Measurements from ENCODE around the gene DLL4.

Gene DLL4

DNA sequence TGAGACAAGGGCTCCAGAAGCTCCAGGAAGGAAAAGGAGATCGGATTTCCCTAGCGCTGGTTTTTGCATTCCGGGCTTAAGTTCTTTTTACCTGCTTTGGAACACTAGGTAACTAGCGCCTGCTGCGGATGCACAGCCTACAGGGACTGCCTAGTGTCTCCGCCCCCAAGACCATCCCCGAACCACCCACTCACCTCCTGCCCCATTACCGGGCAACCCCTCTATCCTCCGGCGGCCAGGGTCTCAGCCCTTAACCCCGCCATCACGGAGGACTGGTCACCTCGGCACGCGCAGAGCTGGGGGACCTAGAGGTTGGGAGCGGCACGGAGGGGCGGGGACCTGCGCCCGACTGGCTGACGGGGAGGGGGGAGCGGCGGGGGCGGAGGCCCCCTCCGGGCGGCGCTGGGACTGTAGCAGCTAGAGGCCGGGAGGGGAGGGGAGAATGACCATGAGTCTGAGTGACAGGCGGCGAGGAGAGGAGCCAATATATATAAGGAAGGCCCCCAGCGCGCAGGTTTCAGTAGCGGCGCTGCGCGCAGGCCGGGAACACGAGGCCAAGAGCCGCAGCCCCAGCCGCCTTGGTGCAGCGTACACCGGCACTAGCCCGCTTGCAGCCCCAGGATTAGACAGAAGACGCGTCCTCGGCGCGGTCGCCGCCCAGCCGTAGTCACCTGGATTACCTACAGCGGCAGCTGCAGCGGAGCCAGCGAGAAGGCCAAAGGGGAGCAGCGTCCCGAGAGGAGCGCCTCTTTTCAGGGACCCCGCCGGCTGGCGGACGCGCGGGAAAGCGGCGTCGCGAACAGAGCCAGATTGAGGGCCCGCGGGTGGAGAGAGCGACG is at the start of gene DLL4:
DLL4 (plus strand) TSS at position 520 of the 839 bp plus-strand sequence. CDS start 329 bp downstream, outside the sequence.
- peak; percentile 90 for DNase-seq

DNA sequence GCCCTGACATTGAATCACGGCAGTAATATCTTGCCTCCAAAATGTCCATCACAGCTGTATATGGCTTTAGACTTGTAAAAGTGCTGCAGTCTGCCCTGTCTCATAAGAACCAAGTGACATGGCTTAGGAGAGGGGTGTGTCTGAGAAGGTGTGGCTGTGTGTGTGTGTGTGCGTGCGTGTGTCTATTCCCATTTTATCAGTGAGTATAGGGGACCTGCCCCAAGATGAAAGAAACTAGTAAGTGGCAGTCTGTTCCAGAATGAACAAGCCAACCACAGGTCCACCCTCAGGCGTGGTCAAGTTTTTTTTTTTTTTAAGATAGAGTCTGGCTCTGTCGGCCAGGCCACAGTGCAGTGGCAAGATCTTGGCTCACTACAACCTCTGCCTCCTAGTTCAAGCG is 49.5 kb upstream of the DLL4 start:
- no peak for DNase-seq

DNA sequence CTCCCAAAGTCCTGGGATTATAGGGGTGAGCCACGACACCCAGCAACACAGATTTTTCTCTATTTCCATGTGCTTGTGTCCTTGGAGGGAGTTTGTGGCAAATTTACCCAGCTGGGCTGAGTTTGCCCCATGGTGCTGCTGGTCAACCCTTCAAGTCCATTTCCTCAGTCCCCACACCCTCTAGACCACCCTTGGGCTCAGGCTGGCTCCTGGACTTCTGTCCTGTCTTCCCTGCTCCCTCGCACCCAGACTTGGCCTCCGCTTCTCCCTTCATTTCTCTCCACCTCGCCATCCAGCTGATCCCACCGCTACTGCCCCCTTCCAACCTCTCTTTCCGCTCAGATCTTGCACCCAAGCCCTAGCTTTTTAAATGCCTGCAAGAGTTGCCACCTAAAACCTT is 47.8 kb upstream of the DLL4 start:
- no peak for DNase-seq

DNA sequence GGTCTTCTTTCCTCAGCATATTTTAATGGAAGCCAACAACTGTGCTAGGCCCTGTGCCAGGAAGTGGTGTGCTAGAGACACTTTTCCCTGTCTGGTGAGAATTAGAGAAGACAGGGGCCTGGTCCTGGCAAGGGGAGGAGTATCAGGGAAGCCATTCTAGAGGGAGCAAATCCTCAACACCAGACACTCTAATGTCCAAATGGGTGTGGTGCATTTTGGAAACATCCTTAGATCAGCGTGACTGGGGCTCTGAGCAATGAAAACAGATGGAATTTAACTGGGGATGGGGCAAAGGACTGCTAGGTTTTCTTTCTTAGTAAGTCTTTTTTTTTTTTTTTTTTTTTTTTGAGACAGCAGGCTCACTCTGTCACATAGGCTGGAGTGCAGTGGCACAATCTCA is 42.6 kb upstream of the DLL4 start:
- no peak for DNase-seq

DNA sequence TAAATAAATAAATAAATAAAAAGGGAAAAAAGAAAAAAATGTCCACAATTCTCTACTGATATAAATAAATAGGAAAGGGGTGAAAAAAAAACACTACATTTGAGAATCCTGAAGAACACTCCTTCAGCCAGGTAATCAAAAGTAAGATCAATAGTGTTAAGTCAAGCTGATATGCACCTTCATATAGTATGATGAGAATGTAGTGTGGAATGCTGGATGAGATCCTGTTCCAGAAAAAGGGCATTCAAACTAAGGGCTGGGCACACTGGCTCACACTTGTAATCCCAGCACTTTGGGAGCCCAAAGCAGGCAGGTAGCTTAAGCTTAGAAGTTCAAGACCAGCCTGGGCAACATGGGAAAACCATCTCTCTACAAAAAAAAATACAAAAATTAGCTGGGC is 40.0 kb upstream of the DLL4 start:
- no peak for DNase-seq

DNA sequence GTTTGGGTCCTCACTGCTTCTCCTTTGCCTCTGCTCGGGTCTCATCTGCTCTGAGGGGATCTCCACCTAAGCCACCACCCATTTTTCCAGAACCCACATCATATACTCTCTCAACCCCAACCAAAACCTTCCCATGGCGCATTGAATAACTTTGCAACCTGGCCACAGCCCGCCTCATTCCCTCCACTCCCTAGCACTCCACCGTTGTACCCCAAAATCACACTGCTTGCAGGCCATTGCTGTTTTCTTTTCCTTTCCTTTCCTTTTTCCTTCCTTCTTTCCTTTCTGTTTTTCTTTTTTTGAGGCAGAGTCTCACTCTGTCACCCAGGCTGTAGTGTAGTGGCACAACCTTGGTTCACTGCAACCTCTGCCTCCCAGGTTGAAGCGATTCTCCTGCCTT is 38.0 kb upstream of the DLL4 start:
- DNase-seq, result no peak

DNA sequence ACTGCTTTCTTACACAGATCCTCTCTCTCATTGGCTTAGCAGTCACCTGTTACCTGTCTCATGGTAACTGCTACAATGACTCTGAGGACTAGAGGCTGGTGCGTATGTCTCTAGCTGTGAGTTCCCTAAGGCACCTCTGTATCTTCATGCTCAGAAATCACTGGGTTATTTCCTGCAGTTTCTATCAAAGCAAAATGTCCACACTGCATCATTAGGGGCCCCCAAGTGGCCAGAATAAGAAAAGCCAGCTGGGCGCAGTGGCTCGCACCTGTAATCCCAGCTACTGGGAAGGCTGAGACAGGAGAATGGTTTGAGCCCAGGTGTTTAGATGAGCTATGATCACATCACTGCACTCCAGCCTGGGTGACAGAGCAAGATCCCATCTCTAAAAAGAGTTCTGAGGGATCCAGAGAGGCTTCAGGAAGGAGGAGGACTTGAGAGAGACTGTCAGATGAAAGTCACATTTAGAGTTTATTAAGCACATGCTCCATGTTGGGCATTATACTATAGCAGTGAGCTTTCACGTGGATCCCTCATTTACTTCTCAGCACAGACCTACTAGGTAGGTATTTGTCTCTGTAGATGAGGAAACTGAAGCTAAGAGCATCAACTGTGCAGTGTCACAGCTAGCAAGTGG is 37.2 kb upstream of the DLL4 start:
- no peak for DNase-seq

DNA sequence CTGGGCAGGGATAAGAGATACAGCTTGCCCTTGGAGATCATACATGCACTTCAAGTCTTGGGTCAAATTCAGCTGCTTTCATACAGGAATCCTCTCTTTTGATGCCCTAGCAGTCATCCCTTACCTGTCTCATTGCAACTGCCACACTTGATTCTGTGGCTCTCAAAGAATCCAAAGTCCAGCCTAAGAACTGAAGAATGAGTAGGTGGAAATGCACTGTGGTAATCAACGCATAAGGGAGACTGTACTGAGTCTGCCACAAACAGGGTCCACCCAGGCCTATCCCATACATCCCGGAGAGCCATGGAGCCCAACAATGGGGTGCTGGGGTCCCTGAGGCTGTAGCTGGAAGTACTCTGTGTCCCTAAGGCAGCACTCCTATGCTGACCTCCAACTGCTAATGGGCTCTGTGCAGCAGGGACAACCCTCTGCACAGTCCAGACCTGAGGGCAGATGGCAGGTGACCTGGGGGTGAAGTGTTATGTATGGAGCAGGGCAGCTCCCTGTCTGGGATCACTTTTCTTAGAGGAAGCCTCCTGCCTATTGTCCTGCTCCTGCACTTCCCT is 36.6 kb upstream of the DLL4 start:
- no peak for DNase-seq

DNA sequence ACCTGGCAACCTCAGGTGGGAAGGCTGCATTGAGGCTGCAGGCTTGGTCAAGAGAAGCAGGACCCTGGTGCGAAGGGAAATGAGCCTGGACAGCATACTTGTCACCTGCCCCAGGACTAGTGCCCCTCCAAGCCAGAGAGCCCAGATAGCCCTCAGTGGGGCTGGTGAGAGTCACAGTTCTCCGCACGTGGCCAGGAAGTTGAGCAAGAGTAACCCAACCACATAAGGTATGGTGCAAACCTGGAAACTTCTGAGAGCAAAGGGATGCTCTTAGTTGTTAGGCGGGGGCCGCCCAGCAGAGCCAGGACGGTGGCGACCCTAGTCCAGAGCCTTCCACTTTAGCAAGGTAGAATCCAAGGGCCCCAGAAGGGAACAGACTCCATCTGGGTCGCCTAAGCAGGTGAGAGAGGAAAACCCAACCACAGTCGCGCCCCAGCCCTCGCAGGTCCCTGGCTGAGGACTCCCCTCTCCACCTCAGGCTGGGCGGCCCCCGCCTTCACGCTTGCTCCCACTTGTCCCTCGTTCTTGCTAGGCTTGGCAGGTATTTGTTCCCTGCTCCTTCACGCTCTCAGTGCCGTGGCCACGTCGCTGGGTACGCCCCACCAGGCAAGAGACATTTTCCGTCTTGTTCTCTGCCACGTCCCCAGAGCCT is 36.0 kb upstream of the DLL4 start:
- no peak for DNase-seq

DNA sequence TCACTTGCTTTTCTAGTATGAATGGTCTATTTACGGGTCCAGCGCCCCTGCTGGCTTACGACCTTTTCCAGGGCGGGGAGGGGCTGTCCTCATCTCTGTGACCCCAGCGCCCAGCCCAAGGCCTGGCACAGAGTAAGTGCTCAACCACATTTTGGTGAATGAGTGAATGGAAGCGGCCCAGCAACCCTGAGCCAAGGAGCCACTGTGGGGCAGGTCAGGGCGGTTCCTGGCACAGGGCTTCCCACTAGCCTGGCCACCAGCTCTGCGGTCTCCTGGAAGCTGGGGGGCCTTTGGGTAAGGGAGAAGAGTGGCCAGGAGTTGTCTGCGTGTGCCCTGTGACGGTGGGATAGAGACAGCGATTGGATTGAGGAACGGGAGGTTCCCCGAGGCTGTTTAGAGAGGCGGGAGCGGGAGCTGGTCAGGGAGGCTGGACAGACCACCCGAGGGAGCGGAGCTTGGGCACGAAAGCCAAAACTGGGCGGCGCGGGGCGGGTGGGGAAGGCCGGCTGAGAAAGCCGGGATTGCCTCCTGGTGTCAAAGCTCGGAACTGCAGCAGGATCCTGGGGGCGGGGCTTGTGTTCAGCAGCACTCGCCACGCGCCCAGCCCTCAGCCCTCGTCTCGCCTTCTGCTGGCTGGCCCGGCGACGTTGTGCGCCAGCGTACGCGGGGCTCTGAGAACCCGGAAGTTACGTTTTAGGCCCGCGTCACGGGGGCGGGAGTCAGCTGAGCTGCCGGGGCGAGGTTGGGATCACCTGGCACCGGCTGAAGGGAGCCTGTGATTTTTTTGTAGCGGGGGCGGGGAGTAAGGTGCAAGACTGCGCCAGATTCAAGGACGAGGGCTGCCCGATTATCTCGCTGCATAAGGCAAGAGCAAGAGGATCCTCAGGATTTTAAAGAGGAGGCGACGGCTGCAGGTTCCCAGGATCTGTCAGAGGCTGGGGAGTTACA is 35.1 kb upstream of the DLL4 start, which contains the start of gene VPS18:
VPS18 (plus strand) TSS at position 718 of the 948 bp plus-strand sequence. CDS start 319 bp downstream, outside the sequence.
- peak; percentile 99 for DNase-seq

DNA sequence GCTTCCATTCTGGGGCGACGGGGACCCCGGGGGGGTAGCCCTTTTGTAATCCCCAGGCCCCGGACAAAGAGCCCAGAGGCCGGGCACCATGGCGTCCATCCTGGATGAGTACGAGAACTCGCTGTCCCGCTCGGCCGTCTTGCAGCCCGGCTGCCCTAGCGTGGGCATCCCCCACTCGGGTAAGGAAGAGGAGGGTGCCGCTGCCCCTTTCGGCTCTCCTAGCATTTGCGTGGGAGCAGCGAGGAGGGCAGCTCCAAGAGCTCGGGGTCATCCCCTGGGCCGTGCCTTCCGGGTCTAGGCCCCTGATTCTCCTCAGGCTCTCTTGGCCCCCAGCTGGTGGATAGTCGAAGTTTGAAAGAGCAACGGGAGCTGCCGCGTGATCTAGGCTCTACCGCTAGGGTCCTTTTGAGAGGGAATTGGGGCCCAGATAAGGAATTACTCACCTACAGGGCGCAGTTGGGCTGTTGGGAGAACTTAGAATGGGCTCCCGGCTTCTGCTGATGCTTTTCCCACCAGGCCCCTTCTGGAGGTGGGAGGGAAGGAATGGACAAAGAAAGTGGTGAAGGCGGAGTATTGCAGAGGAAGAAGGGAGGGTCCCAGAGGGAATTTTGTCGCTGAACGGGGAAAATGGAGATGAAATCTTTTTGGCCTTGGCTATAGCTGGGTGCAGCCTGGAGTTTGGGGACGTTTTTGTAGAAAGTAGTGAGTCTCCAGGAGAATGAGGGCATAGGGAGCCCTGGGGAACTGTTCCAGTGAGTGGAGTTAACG is 34.3 kb upstream of the DLL4 start:
- peak; percentile 89 for DNase-seq

DNA sequence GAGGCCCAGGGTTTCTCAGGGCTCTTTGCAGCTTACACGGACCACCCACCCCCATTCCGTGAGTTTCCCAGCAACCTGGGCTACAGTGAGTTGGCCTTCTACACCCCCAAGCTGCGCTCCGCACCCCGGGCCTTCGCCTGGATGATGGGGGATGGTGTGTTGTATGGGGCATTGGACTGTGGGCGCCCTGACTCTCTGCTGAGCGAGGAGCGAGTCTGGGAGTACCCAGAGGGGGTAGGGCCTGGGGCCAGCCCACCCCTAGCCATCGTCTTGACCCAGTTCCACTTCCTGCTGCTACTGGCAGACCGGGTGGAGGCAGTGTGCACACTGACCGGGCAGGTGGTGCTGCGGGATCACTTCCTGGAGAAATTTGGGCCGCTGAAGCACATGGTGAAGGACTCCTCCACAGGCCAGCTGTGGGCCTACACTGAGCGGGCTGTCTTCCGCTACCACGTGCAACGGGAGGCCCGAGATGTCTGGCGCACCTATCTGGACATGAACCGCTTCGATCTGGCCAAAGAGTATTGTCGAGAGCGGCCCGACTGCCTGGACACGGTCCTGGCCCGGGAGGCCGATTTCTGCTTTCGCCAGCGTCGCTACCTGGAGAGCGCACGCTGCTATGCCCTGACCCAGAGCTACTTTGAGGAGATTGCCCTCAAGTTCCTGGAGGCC is 29.5 kb upstream of the DLL4 start:
- no peak for DNase-seq

DNA sequence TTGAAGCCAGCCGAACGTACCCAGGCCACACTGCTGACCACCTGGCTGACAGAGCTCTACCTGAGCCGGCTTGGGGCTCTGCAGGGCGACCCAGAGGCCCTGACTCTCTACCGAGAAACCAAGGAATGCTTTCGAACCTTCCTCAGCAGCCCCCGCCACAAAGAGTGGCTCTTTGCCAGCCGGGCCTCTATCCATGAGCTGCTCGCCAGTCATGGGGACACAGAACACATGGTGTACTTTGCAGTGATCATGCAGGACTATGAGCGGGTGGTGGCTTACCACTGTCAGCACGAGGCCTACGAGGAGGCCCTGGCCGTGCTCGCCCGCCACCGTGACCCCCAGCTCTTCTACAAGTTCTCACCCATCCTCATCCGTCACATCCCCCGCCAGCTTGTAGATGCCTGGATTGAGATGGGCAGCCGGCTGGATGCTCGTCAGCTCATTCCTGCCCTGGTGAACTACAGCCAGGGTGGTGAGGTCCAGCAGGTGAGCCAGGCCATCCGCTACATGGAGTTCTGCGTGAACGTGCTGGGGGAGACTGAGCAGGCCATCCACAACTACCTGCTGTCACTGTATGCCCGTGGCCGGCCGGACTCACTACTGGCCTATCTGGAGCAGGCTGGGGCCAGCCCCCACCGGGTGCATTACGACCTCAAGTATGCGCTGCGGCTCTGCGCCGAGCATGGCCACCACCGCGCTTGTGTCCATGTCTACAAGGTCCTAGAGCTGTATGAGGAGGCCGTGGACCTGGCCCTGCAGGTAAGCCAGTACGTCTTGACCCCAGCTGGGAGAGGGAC is 28.7 kb upstream of the DLL4 start:
- DNase-seq, result no peak

DNA sequence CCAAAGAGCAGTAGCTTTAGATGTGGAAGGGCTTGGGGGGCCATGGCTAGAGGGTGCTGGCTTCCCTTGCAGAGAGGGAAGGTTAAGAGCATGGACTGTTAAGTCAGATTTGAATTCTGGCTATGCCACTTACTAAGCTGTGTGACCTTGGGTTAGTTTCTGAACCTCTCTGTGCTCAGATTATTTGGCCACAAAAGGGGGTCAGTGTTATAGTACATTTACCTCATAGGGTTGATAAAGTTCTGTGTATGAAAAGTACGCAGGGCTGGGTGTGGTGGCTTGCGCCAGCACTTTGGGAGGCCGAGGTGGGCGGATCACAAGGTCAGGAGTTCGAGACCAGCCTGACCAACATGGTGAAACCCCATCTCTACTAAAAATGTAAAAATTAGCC is 28.1 kb upstream of the DLL4 start:
- no peak for DNase-seq

DNA sequence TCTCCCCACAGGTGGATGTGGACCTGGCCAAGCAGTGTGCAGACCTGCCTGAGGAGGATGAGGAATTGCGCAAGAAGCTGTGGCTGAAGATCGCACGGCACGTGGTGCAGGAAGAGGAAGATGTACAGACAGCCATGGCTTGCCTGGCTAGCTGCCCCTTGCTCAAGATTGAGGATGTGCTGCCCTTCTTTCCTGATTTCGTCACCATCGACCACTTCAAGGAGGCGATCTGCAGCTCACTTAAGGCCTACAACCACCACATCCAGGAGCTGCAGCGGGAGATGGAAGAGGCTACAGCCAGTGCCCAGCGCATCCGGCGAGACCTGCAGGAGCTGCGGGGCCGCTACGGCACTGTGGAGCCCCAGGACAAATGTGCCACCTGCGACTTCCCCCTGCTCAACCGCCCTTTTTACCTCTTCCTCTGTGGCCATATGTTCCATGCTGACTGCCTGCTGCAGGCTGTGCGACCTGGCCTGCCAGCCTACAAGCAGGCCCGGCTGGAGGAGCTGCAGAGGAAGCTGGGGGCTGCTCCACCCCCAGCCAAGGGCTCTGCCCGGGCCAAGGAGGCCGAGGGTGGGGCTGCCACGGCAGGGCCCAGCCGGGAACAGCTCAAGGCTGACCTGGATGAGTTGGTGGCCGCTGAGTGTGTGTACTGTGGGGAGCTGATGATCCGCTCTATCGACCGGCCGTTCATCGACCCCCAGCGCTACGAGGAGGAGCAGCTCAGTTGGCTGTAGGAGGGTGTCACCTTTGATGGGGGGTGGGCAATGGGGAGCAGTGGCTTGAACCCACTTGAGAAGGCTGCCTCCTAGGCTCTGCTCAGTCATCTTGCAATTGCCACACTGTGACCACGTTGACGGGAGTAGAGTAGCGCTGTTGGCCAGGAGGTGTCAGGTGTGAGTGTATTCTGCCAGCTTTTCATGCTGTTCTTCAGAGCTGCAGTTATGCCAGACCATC is 26.3 kb upstream of the DLL4 start:
- DNase-seq, result no peak

DNA sequence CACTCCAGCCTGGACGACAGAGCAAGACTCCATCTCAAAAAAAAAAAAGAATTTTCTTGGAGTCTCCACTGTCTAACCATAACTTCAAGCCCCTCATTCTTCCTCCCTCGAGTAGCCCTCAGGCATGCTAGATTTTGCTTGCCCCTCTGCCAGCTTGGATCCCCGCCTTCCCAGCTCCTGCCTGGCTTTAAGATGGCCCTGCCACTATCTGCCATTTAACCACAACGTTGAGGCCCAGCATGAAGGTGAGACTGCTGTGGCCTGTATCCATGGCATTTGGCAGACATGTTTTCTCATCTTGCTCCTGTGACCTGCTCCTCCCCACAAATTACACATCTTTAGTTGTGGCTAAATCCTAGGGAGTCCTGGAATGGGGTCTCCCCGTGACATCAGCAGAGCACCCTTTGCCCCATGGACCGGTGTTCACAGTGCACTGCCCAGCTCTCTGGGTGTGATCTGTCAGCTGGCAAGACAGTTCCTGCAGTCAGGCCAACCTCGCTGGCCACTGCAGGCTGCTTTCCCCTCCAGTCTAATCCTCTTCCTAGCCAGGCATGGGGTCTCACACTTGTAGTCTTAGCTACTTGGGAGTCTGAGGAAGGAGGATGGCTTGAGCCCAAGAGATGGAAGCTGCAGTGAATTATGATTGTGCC is 24.5 kb upstream of the DLL4 start:
- no peak for DNase-seq

DNA sequence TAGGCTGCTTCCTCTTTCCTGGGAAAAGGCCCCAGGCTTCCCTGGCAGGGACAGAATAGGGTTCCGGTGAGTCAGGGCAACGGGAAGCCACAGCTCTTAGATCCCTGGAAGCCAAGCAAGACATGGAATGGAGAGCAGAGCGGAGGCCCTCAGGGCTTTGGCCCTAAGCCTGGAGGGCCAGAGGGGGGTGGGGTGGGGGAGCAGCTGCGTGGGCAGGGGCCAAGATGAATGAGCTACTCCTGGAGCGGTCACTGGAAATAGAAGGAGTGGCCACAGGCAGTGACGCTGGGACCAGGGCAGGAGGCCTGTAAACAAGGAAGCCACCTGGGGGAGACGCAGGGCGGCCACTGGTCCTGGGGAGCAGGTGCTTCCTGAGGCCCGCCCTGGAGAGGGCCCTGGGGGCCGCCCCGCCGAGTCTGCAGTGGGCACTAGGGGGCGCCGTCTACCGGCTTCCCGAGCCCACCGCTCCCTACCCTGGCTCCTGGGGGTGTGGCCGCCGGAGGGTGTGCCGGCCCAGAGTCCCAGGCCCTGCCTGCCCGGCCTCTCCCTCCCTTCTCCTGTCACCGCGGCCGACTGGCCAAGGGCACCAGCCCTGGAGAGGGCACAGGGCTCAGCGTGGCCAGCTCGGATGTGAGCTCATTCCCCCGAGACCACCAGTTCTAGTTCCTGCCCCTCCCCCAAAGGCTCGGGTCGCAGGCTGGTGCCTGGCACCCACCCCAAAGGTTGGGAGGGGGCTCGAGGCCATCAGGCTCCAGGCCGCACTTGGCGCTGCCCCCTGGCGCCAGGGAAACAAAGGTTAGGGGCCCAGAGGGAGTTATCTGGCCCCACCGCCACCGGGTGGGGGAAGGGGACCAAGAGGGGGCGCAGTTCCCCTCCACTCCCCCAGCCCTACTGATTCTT is 22.8 kb upstream of the DLL4 start:
- DNase-seq, result peak; percentile 95
